HEK293 (cell line): Measurements from ENCODE around the gene ZNF688.

Experiments used
- ATF2 ChIP-seq: fragments of 450-650 bp; formaldehyde crosslinking; IDR thresholded peaks from 2 replicates; pipeline ENCODE4 v1.5.1; 2016; ENCODE audit warnings: missing biosample characterization, missing genetic modification characterization, low read depth
- GLI4 ChIP-seq: fragments of 450-650 bp; formaldehyde crosslinking; IDR thresholded peaks from 2 replicates; pipeline ENCODE4 v1.5.1; 2016; ENCODE audit warnings: missing biosample characterization, missing genetic modification characterization
- GLIS2 ChIP-seq: fragments of 450-650 bp; formaldehyde crosslinking; IDR thresholded peaks from 2 replicates; pipeline ENCODE4 v1.5.1; 2016; ENCODE audit warnings: missing biosample characterization, missing genetic modification characterization
- INSM2 ChIP-seq: fragments of 450-650 bp; formaldehyde crosslinking; IDR thresholded peaks from 2 replicates; pipeline ENCODE4 v1.5.1; 2016; ENCODE audit warnings: missing biosample characterization, missing genetic modification characterization
- KLF8 ChIP-seq: fragments of 450-650 bp; formaldehyde crosslinking; IDR thresholded peaks from 2 replicates; pipeline ENCODE4 v1.5.1; 2016; ENCODE audit warnings: missing biosample characterization, missing genetic modification characterization
- KLF9 ChIP-seq: fragments of 450-650 bp; formaldehyde crosslinking; IDR thresholded peaks from 2 replicates; pipeline ENCODE4 v1.5.1; 2016; ENCODE audit warnings: missing biosample characterization, missing genetic modification characterization, low read depth
- PBX3 ChIP-seq: sonication (generic); formaldehyde crosslinking; IDR thresholded peaks from 2 replicates; pipeline ENCODE4 v1.8.1; 2022; ENCODE audit warnings: mild to moderate bottlenecking, moderate library complexity, missing genetic modification reagents
- RBAK ChIP-seq: fragments of 450-650 bp; formaldehyde crosslinking; IDR thresholded peaks from 2 replicates; pipeline ENCODE4 v1.5.1; 2016; ENCODE audit warnings: missing biosample characterization, missing genetic modification characterization
- SP3 ChIP-seq: fragments of 450-650 bp; formaldehyde crosslinking; IDR thresholded peaks from 2 replicates; pipeline ENCODE4 v1.5.1; 2016; ENCODE audit warnings: missing biosample characterization, missing genetic modification characterization
- ZBTB26 ChIP-seq: fragments of 450-650 bp; formaldehyde crosslinking; optimal IDR thresholded peaks from 2 replicates; pipeline ENCODE3; 2016; ENCODE audit warnings: missing biosample characterization, mild to moderate bottlenecking, missing genetic modification characterization
- ZBTB7A ChIP-seq: fragments of 450-650 bp; formaldehyde crosslinking; IDR thresholded peaks from 2 replicates; pipeline ENCODE4 v1.5.1; 2016; ENCODE audit warnings: low read depth, missing biosample characterization, missing genetic modification characterization
- ZFP37 ChIP-seq: fragments of 450-650 bp; formaldehyde crosslinking; IDR thresholded peaks from 2 replicates; pipeline ENCODE4 v1.5.1; 2016; ENCODE audit warnings: missing biosample characterization, missing genetic modification characterization
- ZFP69B ChIP-seq: fragments of 450-650 bp; formaldehyde crosslinking; IDR thresholded peaks from 2 replicates; pipeline ENCODE4 v1.5.1; 2016; ENCODE audit warnings: missing biosample characterization, missing genetic modification characterization
- ZNF114 ChIP-seq: fragments of 450-650 bp; formaldehyde crosslinking; IDR thresholded peaks from 2 replicates; pipeline ENCODE4 v1.5.0; 2017; ENCODE audit warnings: missing biosample characterization, missing genetic modification characterization
- ZNF157 ChIP-seq: fragments of 450-650 bp; formaldehyde crosslinking; IDR thresholded peaks from 2 replicates; pipeline ENCODE4 v1.5.1; 2016; ENCODE audit warnings: missing biosample characterization, missing genetic modification characterization
- ZNF2 ChIP-seq: fragments of 450-650 bp; formaldehyde crosslinking; IDR thresholded peaks from 2 replicates; pipeline ENCODE4 v1.5.1; 2016; ENCODE audit warnings: missing biosample characterization, missing genetic modification characterization
- ZNF202 ChIP-seq: fragments of 450-650 bp; formaldehyde crosslinking; IDR thresholded peaks from 2 replicates; pipeline ENCODE4 v1.5.1; 2016; ENCODE audit warnings: missing biosample characterization, missing genetic modification characterization, borderline replicate concordance
- ZNF280D ChIP-seq: fragments of 450-650 bp; formaldehyde crosslinking; IDR thresholded peaks from 2 replicates; pipeline ENCODE4 v1.5.1; 2016; ENCODE audit warnings: missing biosample characterization, missing genetic modification characterization
- ZNF362 ChIP-seq: fragments of 450-650 bp; formaldehyde crosslinking; IDR thresholded peaks from 2 replicates; pipeline ENCODE4 v1.5.1; 2016; ENCODE audit warnings: missing biosample characterization, missing genetic modification characterization
- ZNF37A ChIP-seq: fragments of 450-650 bp; IDR thresholded peaks from 2 replicates; pipeline ENCODE4 v1.5.1; 2018; ENCODE audit warnings: missing biosample characterization, missing genetic modification characterization
- ZNF391 ChIP-seq: fragments of 450-650 bp; formaldehyde crosslinking; IDR thresholded peaks from 2 replicates; pipeline ENCODE4 v1.5.1; 2016; ENCODE audit warnings: low read depth, missing biosample characterization, missing genetic modification characterization, borderline replicate concordance
- ZNF404 ChIP-seq: fragments of 450-650 bp; formaldehyde crosslinking; IDR thresholded peaks from 2 replicates; pipeline ENCODE4 v1.5.1; 2017; ENCODE audit warnings: missing biosample characterization, missing genetic modification characterization
- ZNF416 ChIP-seq: fragments of 450-650 bp; formaldehyde crosslinking; IDR thresholded peaks from 2 replicates; pipeline ENCODE4 v1.5.1; 2016; ENCODE audit warnings: missing biosample characterization, missing genetic modification characterization
- ZNF423 ChIP-seq: fragments of 450-650 bp; formaldehyde crosslinking; IDR thresholded peaks from 2 replicates; pipeline ENCODE4 v1.5.1; 2016; ENCODE audit warnings: missing biosample characterization, missing genetic modification characterization
- ZNF626 ChIP-seq: fragments of 450-650 bp; sonication (Bioruptor Pico); formaldehyde crosslinking; IDR thresholded peaks from 2 replicates; pipeline ENCODE4 v1.5.1; 2018; ENCODE audit warnings: missing biosample characterization, missing genetic modification characterization, inconsistent platforms
- ZNF639 ChIP-seq: fragments of 450-650 bp; formaldehyde crosslinking; IDR thresholded peaks from 2 replicates; pipeline ENCODE4 v1.5.1; 2016; ENCODE audit warnings: missing biosample characterization, missing genetic modification characterization
- ZNF701 ChIP-seq: fragments of 450-650 bp; formaldehyde crosslinking; IDR thresholded peaks from 2 replicates; pipeline ENCODE4 v1.5.1; 2016; ENCODE audit warnings: missing biosample characterization, missing genetic modification characterization
- ZNF792 ChIP-seq: fragments of 450-650 bp; formaldehyde crosslinking; IDR thresholded peaks from 2 replicates; pipeline ENCODE4 v1.5.1; 2016; ENCODE audit warnings: missing biosample characterization, missing genetic modification characterization
- ZSCAN23 ChIP-seq: fragments of 450-650 bp; formaldehyde crosslinking; IDR thresholded peaks from 2 replicates; pipeline ENCODE4 v1.5.1; 2016; ENCODE audit warnings: missing biosample characterization, missing genetic modification characterization

The ZNF688 gene

GRCh38 chr16:30534368-30535105 lies 37.0 kb downstream of the ZNF688 start, which contains the start of gene ZNF747 (continued):
- TF ChIP-seq ZNF362 (tag by site-specific recombination) (no peak), ZNF2 (no peak; the same call in 1 of the 2 replicates), ZNF639 (tag by site-specific recombination) (peak; percentile 83), ZNF157 (no peak), ZBTB26 (tag by site-specific recombination) (peak; percentile 93), ZNF114 (tag by site-specific recombination) (no peak), ZNF37A (tag by site-specific recombination) (no peak), KLF9 (tag by site-specific recombination) (no peak; the same call in none of the 2 replicates), ZNF423 (tag by site-specific recombination) (no peak), SP3 (tag by site-specific recombination) (peak; percentile 97), ZNF202 (tag by site-specific recombination) (no peak), ZNF792 (no peak; the same call in 1 of the 2 replicates), KLF8 (peak; percentile 97), ZNF416 (tag by site-specific recombination) (no peak), INSM2 (no peak; the same call in 1 of the 2 replicates), ATF2 (tag by site-specific recombination) (no peak), GLI4 (tag by site-specific recombination) (peak; percentile 75; the same call in 1 of the 2 replicates), RBAK (tag by site-specific recombination) (no peak; the same call in 1 of the 2 replicates), ZNF701 (no peak), ZFP37 (tag by site-specific recombination) (0 out of 2 replicates have a peak, but pooled peaks have one; percentile 68), ZNF404 (tag by site-specific recombination) (no peak), ZFP69B (tag by site-specific recombination) (no peak), ZNF391 (peak; percentile 44), GLIS2 (tag by site-specific recombination) (peak; percentile 73), ZNF626 (no peak), ZSCAN23 (tag by site-specific recombination) (no peak), ZNF280D (tag by site-specific recombination) (no peak), PBX3 (CRISPR knock-in tag) (peak; percentile 42; the same call in 1 of the 2 replicates), ZBTB7A (tag by site-specific recombination) (peak; percentile 91)
